ENCODE data around the gene MAPKAP1. TPM values are rescaled to one million over a fixed set of nuclear protein-coding genes. Genes with fewer than 3 reads are reported as not detected.

The MAPKAP1 gene
- 69.9 and 77.6 TPM in 2 replicates for total RNA-seq

GRCh38 chr9:125706651-125707471, at the start of gene MAPKAP1:
TSS of gene MAPKAP1 (minus strand) at chr9:125707208. CDS start at chr9:125672574, 34,634 bp downstream.

GRCh38 chr9:125747053-125747764, 40.2 kb upstream of the MAPKAP1 start, which contains the start of gene PBX3:
TSS of gene PBX3 (plus strand) at chr9:125747373.

Other genes starting within 250 kb of the MAPKAP1 start
- gene PBX3, start 40.2 kb upstream of the MAPKAP1 start, total RNA-seq, result 9.0 and 16.1 TPM in 2 replicates